HG03175 (cell line): ENCODE measurements around the gene NSUN2.
"Not testable (repeated sequence)": the region's sequence is repeated elsewhere in the genome, so short reads cannot be mapped to it uniquely, and the experiment has no call there.

Experiments
- ATAC-seq: cut with Tn5 transposase; IDR thresholded peaks from one replicate; pipeline ENCODE4 v1.9.1; 2021; ENCODE audit warnings: mild to moderate bottlenecking, moderate library complexity; ENCODE audit not compliant: unreplicated experiment

Gene NSUN2

DNA sequence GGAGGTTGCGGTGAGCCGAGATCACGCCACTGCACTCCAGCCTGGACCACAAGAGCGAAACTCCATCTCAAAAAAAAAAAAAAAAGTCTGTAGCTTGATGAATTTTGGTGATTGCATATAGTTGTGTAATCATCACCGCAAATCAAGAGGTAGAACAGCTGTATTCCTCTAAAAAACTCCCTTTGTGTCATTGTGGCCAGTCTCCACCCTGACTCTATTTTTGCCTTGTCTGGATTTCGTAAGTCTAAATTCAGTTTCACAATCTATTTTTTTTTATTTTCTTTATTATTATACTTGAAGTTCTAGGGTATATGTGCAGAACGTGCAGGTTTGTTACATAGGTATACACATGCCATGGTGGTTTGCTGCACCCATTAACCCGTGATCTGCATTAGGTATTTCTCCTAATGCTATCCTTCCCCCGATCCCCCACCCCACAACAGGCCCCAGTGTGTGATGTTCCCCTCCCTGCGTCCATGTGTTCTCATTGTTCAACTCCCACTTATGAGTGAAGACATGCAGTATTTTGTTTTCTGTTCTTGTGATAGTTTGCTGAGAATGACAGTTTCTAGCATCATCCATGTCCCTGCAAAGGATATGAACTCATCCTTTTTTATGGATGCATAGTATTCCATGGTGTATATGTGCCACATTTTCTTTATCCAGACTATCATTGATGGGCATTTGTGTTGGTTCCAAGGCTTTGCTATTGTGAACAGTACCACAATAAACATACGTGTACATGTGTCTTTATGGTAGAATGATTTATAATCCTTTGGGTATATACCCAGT, 12.9 kb upstream of the NSUN2 start:
- not testable (repeated sequence) for ATAC-seq

DNA sequence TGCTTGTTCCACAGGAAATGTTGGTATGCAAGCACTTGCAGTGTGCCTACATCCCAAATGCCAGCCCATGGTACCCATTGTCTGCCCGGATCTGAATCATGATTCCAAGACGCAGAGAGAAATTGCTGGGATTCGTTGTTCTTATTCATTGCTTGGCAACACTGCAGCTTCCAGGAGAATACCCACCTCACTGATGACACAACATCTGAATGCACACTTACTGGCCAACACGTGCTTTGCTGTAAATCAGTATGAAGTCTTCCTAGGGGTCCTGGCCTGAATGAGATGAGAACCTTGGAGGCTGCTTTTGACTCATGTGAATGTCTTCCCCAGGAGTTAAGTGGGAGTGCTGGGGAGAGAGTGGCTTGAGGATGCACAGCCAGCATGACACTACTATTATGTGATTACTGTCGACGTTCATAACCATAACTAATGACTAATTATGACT, 12.0 kb upstream of the NSUN2 start:
- ATAC-seq, result no peak

DNA sequence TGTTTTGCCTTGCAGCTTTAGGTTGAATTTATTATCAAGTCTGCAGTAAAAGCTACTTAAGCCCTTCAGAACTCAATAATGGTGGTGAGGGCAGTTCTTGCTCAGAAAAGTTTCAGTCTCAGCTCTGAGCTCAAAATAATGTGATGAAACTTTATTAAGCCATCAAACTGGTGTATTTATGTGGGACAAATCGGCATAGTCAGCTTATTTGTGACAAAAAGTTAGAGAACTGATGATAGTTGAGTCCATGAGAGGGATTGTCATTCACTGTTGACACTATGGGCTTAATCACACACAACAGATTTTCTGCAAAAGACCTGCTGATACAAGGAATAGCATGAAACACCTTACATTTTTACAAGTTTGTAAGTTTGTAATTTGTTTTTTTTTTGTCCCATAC, 9.8 kb upstream of the NSUN2 start:
- no peak for ATAC-seq

DNA sequence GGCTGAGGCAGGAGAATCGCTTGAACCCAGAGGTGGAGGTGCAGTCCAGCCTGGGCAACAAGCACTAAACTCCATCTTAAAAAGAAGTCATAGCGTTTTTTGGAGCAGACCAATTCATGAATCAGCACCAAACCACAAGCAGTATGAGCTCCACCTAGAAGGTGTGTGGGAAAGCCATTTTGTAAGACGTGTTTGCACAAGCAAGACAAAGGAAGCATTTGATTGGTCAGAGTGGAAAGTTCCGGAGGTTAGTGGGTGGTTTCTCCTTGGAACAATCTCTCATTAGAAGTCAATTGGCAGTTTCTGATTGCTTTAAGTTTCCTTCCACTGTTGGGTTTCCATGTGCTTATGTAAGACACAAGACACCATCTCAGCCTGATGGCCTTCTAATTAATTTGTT, 5.4 kb upstream of the NSUN2 start:
- no peak for ATAC-seq

DNA sequence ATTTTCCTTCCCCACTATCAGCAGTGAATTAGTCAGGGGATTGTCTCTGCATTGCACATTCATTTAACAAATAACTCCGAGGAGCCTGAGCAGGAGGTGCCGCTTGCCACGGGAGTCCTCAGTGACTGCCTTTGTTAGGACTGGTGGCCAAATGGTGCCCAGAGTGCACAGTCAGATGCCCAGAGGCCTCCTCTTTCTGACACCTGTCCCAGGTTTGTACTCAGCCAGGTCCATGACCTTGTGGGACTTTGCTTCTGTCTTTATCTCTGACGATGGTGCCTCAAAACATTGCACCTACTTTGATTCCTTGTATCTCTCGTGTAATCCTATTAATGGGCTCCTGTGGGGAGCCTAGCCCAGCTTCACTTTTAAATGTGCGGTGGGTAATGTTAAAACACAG, 4.7 kb upstream of the NSUN2 start:
- no peak for ATAC-seq

DNA sequence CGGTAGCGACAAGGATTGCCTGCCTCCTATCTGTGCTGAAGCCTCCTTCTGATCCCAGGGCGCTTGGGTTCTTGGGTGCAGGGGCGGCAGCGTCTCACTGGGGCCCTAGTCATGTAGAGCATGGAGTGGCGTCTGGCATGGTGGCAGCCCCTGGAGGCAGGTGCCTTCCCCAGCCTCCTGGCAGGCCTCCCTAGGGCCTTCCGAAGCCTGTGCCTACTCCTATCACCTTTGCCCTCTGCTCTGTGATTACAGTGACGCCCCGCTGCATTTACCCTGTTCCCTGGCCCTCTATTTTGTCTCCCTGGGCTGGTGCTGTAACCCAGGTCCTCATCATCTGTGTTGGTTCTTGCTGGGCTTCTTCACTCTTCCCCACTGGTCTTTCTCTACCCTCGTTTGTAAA, 4.2 kb upstream of the NSUN2 start:
- ATAC-seq, result no peak

DNA sequence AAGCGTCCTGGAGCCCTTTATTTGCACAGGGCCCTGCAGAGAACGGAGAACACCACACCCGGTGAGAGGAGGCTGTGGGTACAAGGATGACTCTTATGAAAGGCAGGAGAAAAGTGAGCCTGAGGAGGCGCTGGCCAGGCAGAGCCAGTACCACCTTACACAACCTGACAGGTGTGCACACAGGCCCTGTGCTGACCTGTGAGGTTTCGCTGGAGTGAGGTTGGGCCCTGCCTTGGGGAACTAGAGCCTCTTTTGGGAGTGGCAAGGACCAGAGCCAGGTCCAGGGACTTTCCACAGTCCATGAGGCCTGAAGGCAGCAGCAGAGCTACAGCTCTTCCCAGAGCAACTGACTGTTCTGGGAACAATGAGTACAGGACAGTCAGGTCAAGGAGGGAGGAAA, 3.4 kb upstream of the NSUN2 start:
- ATAC-seq, result no peak

DNA sequence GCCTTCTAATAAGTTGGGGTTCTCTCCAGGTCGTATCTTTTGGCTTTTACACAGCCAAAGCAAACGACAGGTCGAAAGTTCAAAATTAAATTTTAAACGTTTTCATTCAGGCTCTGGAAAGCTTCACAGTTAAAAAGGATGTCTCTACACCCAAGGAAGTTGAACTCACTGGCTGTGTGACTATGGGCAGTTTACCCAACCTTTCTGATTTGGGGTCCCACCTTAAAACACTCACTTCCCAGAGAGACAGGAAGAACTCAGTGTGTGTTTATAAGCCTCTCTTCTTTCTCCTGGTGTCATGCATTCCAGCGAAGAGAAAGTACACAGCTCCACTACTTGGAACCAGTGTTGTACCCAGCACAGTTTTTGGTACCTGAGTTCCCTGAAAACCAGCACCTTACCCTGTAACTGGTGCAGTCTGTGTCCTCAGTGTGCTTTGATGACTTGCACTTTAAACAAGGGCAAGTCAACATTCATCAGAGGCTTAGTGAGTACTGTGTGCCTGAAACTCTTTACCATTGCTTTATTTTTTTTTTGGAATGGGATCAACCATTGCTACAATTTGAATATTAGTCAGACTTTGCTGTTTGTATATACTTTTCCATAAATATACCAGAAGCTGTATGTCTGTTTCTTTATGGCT, 2.1 kb upstream of the NSUN2 start:
- ATAC-seq, result no peak

DNA sequence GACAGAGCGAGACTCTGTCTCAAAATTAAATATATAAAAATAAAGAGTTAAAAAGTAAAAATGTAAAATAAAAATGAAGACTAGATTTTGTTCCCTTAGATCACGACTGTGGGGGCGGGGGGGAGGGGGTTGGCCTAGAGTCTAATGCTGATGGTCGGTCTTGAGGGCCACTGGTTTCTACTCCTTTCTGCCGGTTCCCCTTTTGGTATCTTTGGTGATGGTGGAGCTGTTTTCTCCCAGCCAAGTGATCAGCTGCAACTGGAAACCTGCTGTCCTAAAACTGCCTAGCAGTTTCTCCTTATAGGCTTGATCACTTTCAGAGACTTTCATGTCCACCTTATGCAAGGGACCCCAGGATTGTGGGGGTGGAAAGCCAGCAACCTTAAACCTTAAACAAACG, 1.5 kb upstream of the NSUN2 start:
- ATAC-seq, result no peak

DNA sequence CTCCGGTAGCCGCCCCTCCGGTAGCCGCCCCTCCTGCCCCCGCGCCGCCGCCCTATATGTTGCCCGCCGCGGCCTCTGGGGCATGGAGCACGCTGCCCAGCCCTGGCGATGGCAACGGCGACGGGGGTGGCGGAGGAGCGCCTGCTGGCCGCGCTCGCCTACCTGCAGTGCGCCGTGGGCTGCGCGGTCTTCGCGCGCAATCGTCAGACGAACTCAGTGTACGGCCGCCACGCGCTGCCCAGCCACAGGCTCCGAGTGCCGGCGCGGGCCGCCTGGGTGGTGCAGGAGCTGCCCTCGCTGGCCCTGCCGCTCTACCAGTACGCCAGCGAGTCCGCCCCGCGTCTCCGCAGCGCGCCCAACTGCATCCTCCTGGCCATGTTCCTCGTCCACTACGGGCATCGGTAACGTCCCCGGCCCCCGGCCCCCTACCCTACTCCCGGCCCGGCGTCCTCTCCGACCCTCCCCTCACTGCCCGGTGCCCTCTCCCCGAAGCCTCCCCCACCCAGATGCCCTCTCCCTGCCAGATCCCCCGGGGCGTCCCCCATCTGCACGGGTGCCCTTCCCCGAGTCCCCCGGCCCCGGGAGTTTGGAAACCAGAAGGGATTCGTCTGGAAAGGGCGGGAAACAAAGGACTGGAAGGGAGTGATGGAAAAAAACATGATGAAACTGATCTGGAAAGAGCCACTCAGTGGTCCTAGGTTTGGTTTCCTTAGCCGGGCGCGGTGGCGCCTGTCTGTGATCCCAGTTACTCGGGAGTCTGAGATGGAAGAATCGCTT, 813 bp upstream of the NSUN2 start:
- ATAC-seq, result peak; percentile 57

DNA sequence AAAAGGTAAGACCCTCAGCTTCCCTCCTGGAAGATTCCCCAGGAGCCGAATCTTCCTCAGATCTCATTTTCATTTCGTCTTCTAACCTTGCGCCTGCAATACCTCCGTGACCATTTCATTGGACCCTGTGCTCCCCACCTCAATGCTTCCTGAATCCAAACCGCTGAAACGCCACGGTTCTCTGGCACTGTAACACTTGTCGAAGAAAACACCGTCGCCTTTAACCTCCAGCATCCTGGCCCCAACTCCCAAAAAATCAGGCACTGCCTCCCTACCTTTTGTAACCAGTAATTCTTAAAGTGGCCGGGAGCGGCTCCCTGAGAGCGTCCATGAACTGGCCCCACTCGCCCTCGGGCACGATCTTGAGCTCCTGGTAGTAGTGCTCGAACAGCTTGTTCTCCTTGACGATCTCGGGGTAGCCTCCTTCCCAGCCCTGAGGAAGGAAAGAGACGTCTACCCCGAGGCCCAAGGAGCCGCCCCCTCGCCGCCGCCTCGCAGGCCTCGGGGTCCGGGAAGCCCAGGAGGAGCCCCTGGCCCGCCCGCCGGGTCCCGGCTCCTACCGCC, 438 bp downstream of the NSUN2 start:
- peak; percentile 19 for ATAC-seq

DNA sequence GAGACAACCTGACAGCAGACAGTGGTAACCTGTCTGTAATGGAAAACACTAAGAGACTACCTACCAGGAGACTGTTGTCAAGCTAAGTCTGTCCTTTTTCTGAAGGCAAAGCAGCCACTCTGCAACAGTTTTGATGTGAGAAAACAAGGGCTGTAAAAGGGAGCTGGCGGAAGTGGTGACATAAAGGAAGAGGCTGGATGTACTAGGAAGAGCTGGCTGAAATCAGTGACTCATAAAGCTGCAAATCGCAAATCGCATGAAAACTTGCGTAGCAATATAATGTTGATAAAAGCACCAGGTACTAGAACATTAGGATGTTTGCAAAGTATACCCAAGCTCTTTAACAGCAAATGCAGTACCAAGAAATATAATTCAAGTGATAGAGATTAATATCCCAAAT, 1.4 kb downstream of the NSUN2 start:
- ATAC-seq, result no peak

DNA sequence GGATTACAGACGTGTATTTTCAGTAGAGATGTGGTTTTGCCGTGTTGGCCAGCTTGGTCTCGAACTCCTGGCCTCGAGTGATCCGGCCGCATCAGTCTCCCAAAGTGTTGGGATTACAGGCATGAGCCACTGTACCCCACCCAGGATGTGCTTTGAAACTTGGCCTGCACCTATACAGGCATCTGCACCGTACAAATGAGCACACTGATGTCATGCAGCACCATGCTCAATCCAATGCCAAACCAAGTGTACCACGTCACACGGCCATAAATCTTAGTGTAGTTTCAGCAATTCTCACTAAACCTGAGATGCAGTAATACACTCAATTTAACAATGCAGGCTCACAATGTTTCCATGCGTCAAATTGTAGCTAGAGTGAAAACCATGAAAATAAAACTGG, 6.3 kb downstream of the NSUN2 start:
- ATAC-seq, result no peak

DNA sequence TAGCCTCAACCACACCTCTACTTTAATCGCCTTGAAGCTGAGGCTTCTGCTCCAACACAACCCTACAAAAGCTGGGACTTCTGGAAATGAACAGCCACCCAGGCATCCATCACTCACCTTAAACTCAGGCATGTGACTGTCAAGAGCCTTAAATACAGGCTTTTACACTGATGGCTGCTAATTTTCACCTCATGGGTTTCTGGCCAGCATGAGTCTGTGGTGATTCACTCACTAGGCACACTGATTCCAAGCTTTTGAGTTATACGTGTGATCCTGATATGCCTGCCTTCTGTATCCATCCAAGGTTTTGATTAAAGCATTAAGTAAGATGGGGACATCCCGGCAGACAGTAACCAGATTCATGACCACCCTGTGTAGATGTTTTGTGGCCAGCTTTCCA, 8.9 kb downstream of the NSUN2 start:
- no peak for ATAC-seq

DNA sequence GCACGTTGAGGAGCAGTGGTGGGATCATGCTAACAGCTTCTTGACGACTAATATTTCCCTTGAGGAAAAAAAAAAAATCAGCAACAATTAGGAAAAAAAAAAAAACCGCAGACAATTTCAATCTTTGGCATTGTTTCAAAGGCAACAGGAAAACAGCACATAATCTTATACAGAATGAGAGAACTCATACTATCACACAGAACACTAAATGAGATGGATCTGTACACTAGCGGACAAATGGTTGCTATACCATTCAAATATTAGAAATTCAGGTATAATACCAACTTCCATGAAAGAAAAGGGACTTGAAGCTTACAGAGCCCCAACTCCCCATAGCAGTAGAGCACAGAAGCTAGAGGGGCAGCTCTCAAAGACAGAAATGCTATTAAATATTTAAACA, 9.6 kb downstream of the NSUN2 start:
- ATAC-seq, result no peak

DNA sequence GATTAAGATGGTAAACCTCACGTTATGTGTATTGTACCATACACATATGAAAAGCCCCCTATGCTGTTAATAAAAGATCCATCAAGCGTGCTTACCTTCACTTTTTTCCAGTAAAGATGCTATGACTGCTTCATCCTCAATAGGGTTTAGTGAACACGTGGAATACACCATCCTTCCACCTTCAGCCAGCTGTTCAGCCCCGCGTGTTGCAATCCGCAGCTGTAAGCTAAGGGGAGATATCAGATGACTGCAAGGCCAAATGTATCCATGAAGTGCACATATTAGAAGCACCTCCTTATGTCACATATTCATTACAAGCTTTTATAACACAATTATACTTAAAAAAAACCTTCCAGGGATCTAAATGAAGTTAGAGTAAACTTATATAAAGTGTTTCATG, 16.2 kb downstream of the NSUN2 start:
- ATAC-seq, result no peak

DNA sequence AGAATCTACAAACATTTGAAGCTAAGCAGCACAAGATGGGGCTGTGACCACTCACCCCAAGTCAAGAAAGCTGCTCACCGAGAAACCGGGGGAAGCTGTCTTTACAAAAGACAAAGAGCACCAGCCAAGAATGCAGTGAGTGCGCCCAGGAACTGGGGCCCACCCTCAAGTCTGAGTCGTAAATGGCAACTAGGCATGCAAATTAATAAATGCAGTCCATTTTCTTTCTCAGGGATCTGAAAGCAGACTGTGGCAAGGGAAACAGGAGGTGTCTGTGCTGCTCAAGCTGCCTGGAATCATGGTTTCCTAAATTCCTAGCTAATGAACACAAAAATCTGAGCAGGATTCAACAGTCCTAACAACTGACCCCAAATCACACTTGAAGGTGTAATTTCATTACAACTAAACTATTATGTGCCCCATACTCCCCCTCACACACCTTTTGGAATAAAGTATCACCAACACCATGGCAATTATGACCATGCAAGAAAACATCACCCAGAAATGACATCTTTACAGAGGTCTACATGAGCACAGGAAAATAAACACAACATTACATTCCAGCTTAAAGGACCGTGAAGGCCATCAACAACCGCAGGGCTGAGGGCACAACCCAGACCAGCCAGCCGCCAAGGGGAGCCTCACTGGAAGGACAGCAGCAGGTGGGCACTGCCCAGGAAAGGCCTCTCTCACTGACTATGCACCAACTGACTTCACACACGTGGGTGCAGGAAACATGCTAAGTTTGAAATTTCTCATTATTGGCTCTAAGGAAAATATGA, 17.6 kb downstream of the NSUN2 start:
- no peak for ATAC-seq

DNA sequence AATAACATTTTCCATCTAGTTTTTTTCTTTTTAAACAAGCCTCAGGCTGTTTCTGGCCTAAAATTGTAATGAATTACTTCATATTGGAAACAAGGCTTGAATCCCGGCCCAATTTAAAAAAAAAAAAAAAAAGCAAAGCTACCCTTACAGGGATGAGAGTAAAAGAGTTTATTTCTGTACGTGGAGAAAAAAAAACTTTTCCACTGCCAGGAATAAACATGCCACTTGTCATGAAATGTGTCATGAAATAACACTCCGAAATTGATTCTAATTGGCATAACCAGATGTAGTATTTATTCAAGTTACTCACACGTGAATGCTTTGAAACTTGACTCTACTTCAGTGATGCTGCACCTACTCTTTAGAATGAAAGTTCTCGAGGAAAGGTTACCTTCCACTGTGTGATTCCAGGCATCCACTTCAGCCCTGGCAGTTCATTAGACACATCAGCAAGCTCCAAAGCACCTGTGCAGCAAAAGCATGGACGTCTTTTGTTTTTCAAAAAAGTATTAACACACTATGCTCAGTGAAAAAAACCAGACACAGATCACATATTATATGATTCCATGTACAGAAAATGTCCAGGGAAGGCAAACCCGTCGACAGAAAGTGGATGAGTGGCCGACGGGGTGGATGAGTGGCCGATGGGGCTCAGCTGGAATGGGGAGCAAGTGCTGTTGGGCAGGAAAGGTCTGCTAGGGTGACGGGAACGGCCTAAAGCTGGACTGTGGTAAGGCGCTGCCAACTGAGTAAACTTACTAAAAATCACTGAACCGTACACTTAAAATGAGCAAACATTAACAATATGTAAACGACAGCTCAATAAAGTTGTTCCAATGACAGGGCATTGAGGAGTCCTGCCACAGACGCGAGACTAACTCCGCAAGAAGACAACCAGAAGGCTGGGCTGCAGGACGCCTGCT, 21.2 kb downstream of the NSUN2 start:
- ATAC-seq, result no peak

DNA sequence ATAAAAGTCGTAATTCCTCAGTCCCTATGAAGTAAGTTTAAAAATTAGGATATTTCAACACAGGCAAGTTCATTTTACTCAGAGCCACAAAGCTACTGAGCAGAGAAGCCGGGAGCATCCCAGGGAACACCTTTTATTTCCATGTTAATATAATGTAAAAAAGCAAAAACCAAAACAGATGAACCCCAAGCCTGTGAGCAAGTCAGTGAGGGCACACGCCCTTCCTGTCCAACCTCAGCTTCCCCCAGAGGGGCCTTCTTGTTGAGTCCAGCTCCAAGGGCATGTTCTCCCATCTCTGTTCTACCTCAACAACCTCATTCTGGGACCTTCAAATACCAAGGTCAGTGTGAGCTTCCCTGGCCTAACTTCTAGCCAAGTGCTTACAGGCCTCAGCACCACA, 24.8 kb downstream of the NSUN2 start:
- no peak for ATAC-seq

DNA sequence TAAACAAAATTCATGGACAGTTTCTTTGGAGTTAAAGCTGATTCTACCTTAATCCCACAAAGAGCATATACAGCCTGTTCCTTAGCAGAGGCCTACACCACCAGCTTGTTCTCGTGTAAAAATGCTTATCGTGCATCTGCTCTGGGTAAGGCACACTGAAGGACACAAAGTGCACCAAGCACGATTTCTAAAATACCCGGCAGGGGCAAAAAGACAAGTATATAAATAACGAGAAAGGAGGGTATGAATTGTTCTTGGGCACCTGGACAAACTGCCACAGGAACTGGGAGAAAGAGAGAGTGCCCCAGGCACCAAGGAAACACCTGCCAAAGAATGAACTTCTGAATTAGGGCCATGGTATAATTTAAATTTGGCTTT, 25.3 kb downstream of the NSUN2 start:
- ATAC-seq, result no peak
